HG03139 (cell line): ENCODE measurements around the gene SNRPF.

ENCODE experiments used
- ATAC-seq: cut with Tn5 transposase; IDR thresholded peaks from one replicate; pipeline ENCODE4 v1.9.1; 2021; ENCODE audit not compliant: unreplicated experiment

SNRPF gene

DNA sequence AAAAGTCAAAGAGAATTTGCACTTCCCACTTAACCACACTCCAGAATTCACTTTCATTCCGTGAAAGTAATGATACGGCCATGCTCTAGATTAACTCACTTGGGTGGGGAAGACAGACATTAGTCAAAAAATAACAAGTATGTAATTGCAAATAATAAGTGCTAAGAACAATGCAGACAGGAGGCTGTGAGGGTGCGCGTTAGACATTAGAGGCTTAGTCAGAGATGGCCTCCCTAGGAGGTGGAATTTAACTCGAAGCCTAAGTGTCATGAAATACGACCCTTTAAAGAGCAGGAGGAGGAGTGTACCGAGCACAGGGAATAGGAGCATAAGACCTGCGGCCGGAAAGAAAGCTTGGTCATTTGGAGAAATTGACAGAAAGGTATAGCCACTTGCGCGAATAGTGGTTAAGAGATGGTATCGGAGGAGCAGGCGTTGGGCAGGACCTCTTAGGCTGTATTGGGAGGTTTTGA, 628 bp downstream of the SNRPF start:
- no peak for ATAC-seq

DNA sequence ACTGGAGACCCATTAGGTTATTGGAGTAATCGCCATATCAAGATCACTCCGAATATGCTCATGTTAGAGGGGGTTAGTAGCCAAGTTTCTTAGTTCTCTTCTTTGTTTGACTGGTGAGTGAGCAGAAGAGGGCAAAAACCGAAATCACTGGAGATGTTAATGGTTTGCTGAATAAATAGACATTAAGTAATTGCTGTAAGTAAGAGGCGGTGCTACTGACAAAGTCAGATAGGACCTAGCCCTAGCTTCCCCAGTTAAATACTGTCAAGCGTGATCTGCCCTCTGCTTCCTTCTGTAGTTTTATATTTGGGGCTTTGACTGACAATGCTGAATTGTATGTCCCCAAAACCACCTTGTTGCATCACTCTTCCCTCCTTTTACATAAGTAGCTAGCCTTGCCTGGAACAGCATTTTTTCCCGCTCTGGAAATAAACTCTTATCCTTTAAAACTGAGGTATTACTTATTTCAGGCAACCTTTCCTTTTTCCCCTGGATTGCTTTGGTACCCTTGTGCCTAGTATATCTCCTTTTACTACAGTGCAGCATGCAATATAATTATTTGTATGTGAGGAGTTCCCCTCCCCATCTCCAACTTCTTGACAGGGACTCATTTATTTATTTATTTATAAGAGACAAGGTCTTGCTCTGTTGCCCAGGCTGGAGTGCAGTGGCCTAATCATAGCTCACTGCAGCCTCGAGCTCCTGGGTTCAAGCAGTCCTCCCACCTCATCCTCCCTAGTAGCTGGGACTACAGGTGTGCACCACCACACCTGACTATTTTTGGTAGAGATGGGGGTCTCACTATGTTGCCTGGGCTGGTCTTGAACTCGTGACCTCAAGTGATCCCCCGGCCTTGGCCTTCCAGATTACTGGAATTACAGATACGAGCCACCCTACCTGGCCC, 1.4 kb downstream of the SNRPF start:
- ATAC-seq, result no peak

DNA sequence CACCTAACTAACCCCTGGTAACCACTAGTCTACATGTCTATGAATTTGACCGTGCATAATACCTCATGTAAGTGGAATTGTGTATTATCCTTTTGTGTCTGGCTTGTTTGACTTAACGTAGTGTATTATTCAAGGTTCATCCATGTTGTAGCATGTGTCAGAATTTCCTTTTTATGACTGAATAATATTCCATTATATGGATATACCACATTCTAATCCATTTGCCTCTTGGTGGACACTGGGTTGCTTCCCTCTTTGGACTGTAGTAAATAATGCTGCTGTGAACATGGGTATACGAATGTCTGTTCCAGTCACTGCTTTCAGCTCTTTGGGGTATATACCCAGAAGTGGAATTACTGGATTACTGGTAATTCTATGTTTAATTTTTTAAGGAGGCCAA, 3.3 kb downstream of the SNRPF start:
- ATAC-seq, result no peak

DNA sequence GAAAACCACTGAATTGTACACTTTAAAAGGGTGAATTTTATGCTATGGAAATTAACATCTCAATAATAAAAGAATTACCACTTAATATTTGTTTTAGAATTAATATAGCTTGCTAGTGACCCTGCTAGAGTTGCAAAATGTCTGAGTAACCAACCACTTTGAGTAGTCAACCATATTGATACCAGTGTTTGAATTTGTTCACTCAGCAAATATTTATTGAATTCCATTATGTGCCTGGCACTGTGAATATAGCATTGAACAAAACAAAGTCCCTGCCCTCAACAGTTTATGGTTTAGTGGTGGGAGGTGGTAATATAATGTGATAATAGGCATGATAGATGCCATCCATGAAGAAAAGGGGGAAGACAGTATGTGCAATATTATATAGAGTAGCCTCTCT, 4.6 kb downstream of the SNRPF start:
- no peak for ATAC-seq

DNA sequence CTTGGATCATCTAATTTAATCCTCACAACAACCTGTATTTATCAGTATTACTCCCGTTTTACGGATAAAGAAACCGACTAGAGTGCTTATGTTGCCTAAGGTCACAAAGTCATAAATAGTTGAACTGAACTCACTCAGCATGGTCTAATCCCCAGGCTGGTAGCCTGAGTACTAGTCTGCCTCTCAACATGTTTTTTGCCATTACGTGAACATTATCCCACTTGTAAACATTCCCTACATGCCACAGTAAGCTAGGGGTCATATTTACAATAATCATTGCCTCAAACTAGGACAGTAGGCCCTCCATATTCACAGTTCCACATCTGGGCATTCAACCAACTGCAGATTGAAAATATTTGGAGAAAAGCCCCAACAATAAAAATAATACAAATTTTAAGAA, 12.1 kb downstream of the SNRPF start:
- ATAC-seq, result no peak

DNA sequence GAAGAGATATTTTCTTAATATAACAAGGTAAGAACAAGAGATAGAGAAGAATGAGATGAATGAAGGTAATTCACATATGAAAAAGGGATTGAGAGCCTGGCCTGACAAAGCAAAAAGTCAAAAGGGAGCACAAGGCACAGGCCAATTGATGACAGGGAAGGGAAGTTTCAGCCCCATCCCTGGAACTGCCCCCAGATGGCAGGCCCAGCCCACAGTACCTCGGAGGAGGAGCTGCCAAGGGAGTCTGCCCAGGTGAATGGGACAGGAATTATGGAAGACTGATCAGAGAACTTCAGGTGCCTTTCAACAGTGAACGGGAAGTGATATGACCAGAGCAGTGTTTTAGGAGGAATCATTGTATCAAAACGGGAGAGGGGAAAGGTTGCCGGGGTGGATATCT, 15.7 kb downstream of the SNRPF start:
- no peak for ATAC-seq

DNA sequence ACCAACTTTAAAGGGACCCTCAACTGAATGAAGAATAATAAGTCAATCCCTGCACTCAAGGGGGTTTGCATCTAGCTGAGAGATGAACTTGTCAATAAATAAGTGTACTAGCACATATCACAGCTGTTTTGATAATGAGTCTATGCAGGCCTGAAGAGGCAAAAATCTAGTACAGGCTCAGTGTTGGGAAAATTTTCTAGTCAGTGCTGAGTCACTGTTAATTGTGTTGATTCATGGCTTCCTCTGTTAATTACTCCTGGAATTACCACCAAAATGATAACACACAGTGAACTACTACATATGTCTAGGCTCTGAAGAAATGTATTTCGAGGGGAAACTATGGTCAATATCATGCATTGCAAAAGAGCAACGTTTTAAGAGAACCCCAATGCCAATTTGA, 18.9 kb downstream of the SNRPF start:
- ATAC-seq, result no peak

DNA sequence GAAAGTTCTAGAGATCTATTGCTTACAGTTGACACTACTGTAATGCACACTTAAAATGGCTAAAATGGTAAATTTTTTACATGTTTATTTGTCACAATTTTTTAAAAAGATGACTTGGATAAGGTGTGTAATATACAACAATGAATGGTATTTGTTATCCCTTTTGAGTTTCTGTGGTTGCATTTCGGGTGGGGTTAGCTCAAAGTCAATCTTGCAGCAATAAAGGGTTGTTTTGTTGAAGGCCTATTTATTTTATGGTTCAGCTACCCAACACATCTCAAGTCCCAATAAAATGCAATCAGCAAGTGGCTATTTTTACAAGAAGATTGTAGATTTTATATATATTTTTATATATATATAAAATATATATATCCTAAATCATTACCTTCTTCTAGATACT, 22.1 kb downstream of the SNRPF start:
- ATAC-seq, result no peak

DNA sequence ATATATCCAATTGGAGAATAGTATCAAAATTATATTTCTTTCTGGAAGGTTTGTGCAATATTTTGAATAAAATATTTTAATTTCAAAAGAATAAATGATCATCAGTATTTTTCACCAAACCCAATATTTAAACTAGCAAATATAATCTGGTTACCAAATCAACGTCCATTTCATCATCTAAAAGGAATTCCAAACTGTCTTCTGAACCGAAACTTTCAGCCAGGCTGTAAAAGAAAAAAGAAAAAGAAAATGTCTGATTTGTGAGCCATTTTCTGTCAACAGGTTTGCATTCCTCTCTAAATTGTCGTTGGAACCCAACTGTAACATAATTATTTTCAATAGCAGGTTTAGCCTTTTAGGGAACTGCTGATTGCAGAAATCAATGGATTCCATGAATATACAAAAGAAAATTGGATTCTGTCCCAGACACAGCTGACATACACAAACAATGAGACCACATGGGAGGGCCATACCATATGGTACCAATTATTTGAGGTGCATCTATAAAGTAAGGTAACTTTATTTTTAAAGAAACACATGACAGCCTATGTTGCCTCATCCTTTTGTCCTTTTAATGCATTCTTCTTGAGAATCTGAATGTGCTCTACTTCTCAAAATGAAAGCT, 22.7 kb downstream of the SNRPF start:
- ATAC-seq, result no peak

DNA sequence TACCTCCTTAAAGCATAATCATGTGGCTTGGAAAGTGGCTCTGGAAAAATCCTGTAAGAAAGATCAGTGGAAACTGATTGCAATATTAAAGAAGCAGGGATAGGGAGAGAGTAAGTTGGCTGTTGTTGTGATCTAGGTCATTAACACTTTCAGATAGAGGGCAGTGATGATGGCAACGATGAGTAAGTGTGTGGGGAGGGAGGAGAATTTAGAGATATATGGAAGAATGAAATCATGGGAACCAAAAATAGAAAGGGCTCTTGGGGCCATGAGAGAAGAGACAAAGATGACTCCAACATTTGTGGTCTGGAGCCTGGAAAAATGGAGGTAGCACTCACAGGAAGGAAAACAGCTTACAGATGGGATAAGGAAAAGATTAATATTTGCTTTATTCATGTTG, 23.3 kb downstream of the SNRPF start:
- no peak for ATAC-seq

DNA sequence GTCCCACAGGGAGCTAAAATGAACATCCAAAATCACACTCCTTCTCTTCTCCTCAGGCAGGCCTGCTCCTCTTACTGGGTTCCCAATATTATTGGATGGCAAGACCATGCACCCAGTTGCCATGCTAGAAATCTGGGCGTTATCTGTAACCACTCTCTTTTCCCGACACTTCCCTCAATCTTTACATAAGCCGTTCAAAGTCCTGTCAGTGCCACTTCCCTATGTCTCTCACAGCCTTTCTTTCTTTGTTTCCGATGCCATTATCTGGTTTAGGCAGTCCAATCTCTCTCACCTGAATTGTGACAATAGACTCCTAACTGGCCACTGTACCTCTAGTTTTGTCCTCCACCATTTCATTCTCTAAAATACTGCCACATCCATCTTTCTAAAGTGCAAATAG, 24.1 kb downstream of the SNRPF start:
- no peak for ATAC-seq

DNA sequence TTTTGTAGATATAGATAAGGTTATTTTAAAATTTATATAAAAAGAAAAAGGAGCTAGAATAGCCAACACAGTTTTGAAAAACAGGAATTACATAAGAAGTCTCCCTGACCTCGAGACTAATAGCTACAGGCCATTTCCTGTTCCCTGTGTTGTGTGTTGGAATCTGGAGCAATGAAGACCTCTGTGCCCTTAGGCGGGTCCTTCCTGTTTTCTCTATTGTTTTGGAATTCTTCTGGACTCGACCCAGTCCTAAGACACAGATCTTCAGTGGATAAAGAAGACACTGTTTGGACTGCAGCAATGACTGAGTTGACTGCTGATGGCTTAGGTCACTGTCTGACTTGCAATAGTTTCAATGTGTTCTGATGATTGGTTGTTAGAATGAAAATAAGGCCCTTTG, 26.2 kb downstream of the SNRPF start:
- no peak for ATAC-seq

DNA sequence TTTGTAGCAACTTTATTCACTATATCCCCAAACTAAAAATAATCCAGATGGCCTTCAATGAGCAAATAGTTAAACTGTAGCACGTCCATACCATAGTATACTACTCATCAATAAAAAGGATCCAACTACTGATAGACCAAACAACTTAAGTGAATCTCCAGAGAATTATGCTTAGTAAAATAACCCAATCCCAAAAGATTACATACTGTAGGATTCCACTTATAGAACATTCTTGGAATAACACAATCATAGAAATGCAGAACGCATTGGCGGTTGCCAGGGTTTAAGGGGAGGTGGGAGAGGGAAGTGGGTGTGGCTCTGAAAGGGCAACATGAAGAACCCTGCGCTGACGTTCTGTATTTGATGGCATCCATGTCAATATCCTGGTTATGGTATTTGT, 28.6 kb downstream of the SNRPF start:
- ATAC-seq, result no peak

DNA sequence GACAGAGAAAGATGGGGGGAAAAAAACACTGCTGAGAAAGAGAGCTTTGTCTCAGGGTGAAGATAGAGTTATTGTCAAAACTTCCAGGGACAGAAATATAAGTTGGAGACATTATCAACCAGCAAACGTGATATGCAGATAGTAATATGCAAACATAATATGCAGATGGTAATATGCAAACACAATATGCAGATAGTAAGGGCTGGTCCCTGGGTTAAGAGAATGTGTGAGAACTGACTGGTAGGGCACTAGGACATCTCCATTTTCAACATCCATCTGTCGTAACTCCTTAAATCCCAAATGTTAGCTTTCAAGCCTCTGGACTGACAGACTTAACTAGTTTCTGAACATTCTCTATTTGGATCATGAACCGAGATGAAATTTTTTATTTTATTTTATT, 32.2 kb downstream of the SNRPF start:
- no peak for ATAC-seq

DNA sequence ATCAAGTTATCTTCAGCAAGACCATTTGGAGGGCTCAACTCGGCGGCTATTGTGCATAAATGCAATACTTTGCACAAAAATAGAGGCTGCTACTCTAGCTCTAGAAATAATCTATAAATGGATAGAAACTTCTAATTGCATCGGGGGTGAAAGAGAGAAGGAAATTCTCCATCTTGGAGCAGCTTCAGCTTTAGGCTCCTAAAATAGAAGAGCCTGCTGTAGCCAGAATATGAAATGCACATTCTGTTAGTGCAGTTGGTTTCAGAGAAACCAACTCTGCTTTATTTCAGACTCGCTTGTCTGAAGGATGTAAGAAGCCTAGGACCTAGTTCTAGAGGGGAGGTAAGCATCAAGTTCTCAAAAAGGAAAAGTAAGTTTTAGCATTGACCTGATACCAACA, 38.1 kb downstream of the SNRPF start:
- no peak for ATAC-seq

DNA sequence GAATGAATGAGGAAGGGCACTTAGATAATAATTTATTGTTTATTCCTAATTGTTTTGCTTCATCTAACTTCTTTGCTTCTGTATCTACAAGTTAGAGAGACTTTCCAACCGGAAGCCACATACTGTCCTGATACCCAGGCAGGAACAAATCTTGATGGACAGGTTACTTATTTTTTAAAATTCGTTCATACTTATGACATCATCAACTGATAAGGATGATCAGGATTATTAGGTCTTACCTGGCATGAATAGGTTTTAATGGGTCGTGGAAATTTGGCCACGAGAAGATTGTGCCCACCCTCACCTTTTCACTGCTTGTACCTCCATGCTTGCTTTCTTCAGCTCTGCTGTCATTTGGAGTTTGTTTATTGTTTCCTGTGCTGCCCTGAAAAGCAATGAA, 39.3 kb downstream of the SNRPF start:
- no peak for ATAC-seq

DNA sequence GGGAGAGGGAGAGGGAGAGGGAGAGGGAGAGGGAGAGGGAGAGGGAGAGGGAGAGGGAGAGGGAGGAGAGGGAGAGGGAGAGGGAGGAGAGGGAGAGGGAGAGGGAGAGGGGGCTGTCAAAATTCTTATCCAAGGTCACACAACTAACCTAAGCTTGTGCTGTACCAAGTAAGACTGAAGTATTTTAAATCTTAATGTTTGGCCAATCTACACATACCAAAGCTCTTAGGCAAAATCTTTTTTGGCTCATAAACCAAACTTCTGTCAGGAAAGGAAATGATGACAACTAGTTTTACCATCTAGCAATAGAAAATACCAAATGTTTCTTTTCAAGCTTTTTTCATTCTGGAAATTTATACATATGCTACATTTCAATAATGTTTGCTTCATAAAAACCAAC, 49.8 kb downstream of the SNRPF start:
- ATAC-seq, result no peak

DNA sequence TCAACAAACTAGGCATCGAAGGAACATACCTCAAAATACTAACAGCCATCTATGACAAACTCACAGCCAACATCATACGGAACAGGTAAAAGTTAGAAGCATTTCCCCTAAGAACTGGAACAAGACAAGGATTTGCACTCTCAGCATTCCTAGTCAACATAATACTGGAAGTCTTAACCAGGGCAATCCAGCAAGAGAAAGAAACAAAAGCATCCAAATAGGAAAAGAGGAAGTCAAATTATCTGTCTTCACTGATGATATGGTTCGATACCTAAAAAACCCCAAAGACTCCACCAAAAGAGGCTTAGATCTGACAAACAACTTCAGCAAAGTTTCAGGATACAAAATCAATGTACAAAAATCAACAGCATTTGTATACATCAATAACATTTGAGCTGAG, 51.1 kb downstream of the SNRPF start:
- ATAC-seq, result no peak
